Cardiac muscle cell (in vitro differentiated cells and primary cell): ENCODE results near the gene NEMP1. TPM values are rescaled to one million over a fixed set of nuclear protein-coding genes. Genes with fewer than 3 reads are reported as not detected.
"Not testable (repeated sequence)": the region's sequence is repeated elsewhere in the genome, so short reads cannot be mapped to it uniquely, and the experiment has no call there.

ENCODE experiments used
- DNase-seq, 2 donors: peaks; one replicate each; pipeline versions ENCODE4 v3.0.0 to v3.0.0-alpha.2; 2010 to 2017; ENCODE audit warnings: low read depth in 1 of 2, low spot score in 1 of 2
- H3K27ac ChIP-seq: fragments of 200-600 bp; sonication (generic); 2 replicates; pipeline ENCODE4 v1.5.1; 2016
- H3K27me3 ChIP-seq: fragments of 200-600 bp; sonication (generic); 2 replicates; pipeline ENCODE4 v1.6.0; 2016; ENCODE audit warnings: control low read depth
- H3K36me3 ChIP-seq: fragments of 200-600 bp; sonication (generic); 2 replicates; pipeline ENCODE4 v1.5.1; 2016; ENCODE audit warnings: control low read depth
- H3K4me1 ChIP-seq: fragments of 200-600 bp; sonication (generic); 2 replicates; pipeline ENCODE4 v1.8.1; 2017; ENCODE audit warnings: low read depth, mild to moderate bottlenecking, mixed run types
- H3K4me3 ChIP-seq: fragments of 200-600 bp; sonication (generic); 2 replicates; pipeline ENCODE4 v1.5.1; 2016; ENCODE audit warnings: mild to moderate bottlenecking
- H3K9me3 ChIP-seq: fragments of 200-600 bp; sonication (generic); 2 replicates; pipeline ENCODE4 v1.5.1; 2017; ENCODE audit warnings: low read depth, mild to moderate bottlenecking, control low read depth
- polyA plus RNA-seq: library from polyadenylated mRNA; unstranded; fragments of >200 nt; fragmentation: Nextera tagmentation; extraction: Ambion mirVana; gene quantifications from 2 replicates; pipeline ENCODE4 v1.2.1, GENCODE V29; 2016
- total RNA-seq: library from RNA; depleted of rRNA; stranded (reverse); fragments of >200 nt; gene quantifications from 2 replicates; pipeline ENCODE4 v1.2.3, GENCODE V29; 2016
- TF ChIP-seq, protein P1 (sequence below): IDR thresholded peaks from 2 replicates; pipeline ENCODE4 v1.5.1; 2012; ENCODE audit warnings: low read depth, mild to moderate bottlenecking, low read length

Gene NEMP1
- total and polyA plus RNA-seq, 2 experiments from 2014 or later: 5.8 to 8.8 TPM

DNA sequence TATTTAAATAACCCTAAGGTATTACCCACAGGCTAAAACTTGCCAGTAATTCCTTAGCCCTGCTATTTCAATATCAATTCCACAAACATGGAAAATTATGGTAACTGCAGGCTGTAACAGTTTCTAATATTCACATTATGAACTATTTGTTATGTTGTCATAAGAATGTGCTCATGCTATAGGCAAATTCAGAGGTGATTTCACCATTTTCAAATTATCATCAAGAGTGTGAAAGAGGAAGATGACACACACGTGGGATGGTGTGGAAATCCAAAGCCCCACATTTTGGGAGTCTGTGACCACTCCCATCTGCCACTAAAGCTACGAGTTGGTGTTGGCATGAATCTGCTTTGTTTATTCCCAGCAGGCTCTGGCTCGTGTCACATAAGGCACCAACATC, 22.8 kb downstream of the NEMP1 start:
- TF ChIP-seq, protein P1, sequence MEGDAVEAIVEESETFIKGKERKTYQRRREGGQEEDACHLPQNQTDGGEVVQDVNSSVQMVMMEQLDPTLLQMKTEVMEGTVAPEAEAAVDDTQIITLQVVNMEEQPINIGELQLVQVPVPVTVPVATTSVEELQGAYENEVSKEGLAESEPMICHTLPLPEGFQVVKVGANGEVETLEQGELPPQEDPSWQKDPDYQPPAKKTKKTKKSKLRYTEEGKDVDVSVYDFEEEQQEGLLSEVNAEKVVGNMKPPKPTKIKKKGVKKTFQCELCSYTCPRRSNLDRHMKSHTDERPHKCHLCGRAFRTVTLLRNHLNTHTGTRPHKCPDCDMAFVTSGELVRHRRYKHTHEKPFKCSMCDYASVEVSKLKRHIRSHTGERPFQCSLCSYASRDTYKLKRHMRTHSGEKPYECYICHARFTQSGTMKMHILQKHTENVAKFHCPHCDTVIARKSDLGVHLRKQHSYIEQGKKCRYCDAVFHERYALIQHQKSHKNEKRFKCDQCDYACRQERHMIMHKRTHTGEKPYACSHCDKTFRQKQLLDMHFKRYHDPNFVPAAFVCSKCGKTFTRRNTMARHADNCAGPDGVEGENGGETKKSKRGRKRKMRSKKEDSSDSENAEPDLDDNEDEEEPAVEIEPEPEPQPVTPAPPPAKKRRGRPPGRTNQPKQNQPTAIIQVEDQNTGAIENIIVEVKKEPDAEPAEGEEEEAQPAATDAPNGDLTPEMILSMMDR: no peak
- H3K4me1 ChIP-seq: no peaks in the 10 kb centered on the region
- H3K27ac ChIP-seq: no peak overlapping the region
- no peak overlapping the region for H3K4me3 ChIP-seq
- DNase-seq: peak in 1 of 2 donors; percentile 10
- H3K27me3 ChIP-seq: no peaks in the 10 kb centered on the region
- H3K9me3 ChIP-seq: no peaks in the 10 kb centered on the region
- peaks cover 25% of the 10 kb centered on the region for H3K36me3 ChIP-seq

GRCh38 chr12:57053901-57054300, 24.7 kb downstream of the NEMP1 start:
- not testable (repeated sequence) for H3K9me3 ChIP-seq, DNase-seq, H3K27me3 ChIP-seq, H3K4me3 ChIP-seq, H3K27ac ChIP-seq, H3K4me1 ChIP-seq
- peaks cover 14% of the 10 kb centered on the region for H3K36me3 ChIP-seq

DNA sequence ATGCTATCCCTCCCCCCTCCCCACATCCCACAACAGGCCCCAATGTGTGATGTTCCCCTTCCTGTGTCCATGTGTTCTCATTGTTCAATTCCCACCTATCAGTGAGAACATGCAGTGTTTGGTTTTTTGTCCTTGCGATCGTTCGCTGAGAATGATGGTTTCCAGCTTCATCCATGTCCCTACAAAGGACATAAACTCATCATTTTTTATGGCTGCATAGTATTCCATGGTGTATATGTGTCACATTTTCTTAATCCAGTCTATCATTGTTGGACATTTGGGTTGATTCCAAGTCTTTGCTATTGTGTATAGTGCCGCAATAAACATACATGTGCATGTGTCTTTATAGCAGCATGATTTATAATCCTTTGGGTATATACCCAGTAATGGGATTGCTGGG, 25.4 kb downstream of the NEMP1 start:
- H3K4me1 ChIP-seq, H3K36me3 ChIP-seq, H3K27me3 ChIP-seq, H3K27ac ChIP-seq, H3K9me3 ChIP-seq, DNase-seq, H3K4me3 ChIP-seq: not testable (repeated sequence)

GRCh38 chr12:57051011-57051410, 27.6 kb downstream of the NEMP1 start:
- H3K9me3 ChIP-seq: no peaks in the 10 kb centered on the region
- H3K36me3 ChIP-seq: no peaks in the 10 kb centered on the region
- TF ChIP-seq, protein P1: no peak
- no peak overlapping the region for H3K27ac ChIP-seq
- no peak overlapping the region for H3K4me3 ChIP-seq
- no peaks in the 10 kb centered on the region for H3K4me1 ChIP-seq
- no peak for DNase-seq
- H3K27me3 ChIP-seq: no peaks in the 10 kb centered on the region

DNA sequence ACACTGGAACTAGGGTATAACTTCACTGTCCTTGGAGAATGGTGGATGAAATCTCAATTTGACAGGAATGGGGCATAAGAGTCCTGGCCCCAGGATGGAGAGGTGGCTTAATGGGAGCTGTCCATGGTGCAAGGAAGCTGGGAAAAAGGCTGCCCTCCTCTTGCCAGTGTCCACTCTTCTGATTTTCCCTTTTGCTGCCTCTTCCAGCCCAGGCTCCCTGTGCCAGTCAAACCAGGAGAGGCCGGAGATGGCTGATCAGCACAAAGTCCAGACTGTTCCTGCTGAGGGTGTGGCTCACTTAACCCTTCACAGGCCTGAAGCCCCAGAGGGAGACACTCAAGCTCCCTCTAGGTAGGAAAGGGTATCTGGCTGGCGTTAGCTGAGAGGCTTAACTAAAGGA, 28.7 kb downstream of the NEMP1 start, which contains the start of gene MYO1A:
TSS of gene MYO1A (minus strand) at position 240 of the 400 bp plus-strand sequence. CDS start 1,806 bp downstream, outside the sequence.
- DNase-seq: peak; percentile 25 to 54
- H3K4me3 ChIP-seq: no peak within 1 kb of the TSS
- no peaks in the 10 kb centered on the region for H3K36me3 ChIP-seq
- H3K4me1 ChIP-seq: no peaks in the 10 kb centered on the region
- H3K9me3 ChIP-seq: no peaks in the 10 kb centered on the region
- TF ChIP-seq, protein P1: no peak
- H3K27me3 ChIP-seq: no peaks in the 10 kb centered on the region
- H3K27ac ChIP-seq: no peak within 1 kb of the TSS

GRCh38 chr12:57049119-57049446, 29.5 kb downstream of the NEMP1 start:
- no peak for DNase-seq
- no peak overlapping the region for H3K27ac ChIP-seq
- TF ChIP-seq, protein P1: no peak
- no peaks in the 10 kb centered on the region for H3K36me3 ChIP-seq
- no peaks in the 10 kb centered on the region for H3K27me3 ChIP-seq
- H3K4me1 ChIP-seq: no peaks in the 10 kb centered on the region
- H3K9me3 ChIP-seq: no peaks in the 10 kb centered on the region
- no peak overlapping the region for H3K4me3 ChIP-seq
